Measurements from ENCODE around the gene PLCB1.

The PLCB1 gene

GRCh38 chr20:8924539-8924938, 792.5 kb downstream of the PLCB1 start:
- no peak overlapping the region for H4K91ac ChIP-seq (ENCODE audit: low read depth, low read length)

DNA sequence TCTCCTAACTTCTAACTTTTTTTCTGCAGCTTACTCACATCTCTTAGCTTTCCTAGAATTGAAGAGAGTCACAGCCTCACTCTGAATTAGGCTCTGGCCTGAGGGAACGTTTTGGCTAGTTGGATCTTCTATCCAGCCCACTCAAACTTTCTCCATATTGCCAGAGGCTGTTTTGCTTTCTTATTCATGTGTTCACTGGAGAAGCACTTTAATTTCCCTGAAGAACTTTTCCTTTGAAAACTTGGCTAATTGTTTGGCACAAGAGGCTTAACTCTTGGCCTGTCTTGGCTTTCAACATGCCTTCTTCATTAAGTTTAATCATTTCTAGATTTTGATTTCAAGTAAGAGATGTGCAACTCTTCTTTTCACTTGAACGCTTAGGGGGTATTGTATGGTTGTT, 798.7 kb downstream of the PLCB1 start:
- Histone ChIP-seq H3K79me1 (ENCODE audit: low read length) (no peaks in the 10 kb centered on the region), H2BK5ac (ENCODE audit: low read depth, low read length, poor library complexity) (no peak overlapping the region), H3K4ac (ENCODE audit: low read depth, low read length) (no peak overlapping the region), H4K91ac (ENCODE audit: low read depth, low read length) (no peak overlapping the region), H3K14ac (ENCODE audit: low read length) (no peak overlapping the region), H2BK12ac (ENCODE audit: low read length) (no peak overlapping the region), H3K18ac (ENCODE audit: low read length) (no peak overlapping the region), H3K79me2 (ENCODE audit: control insufficient read depth, insufficient read depth, low read length, poor library complexity) (peaks cover 1% of the 10 kb centered on the region), H3K27ac (ENCODE audit: low read depth, low read length) (no peak overlapping the region), H3K4me2 (ENCODE audit: low read length) (no peak overlapping the region), H2BK120ac (ENCODE audit: insufficient read depth, low read length, poor library complexity) (no peak overlapping the region), H3K9ac (ENCODE audit: low read length) (no peak overlapping the region), H3K36me3 (ENCODE audit: control insufficient read depth in 1 of 2, insufficient read depth in 2 of 2, low read length in 2 of 2) (no peaks in the 10 kb centered on the region), H2AFZ (ENCODE audit: insufficient read depth, low read length, poor library complexity) (no peak overlapping the region), H3K27me3 (ENCODE audit: insufficient read depth, low read length) (no peaks in the 10 kb centered on the region), H3K9me3 (ENCODE audit: insufficient read depth, low read depth, low read length) (peaks cover 2% of the 10 kb centered on the region), H3K23ac (ENCODE audit: low read length) (no peak overlapping the region), H3K4me3 (ENCODE audit: low read depth, low read length) (no peak overlapping the region), H2AK5ac (ENCODE audit: low read length) (no peak overlapping the region), H4K12ac (ENCODE audit: low read depth, low read length) (no peak overlapping the region), H4K8ac (ENCODE audit: low read depth, low read length) (no peak overlapping the region), H3K4me1 (ENCODE audit: control insufficient read depth in 1 of 2, insufficient read depth in 2 of 2, low read length in 2 of 2) (no peaks in the 10 kb centered on the region)
- DNase-seq: no peak
- WGBS (ENCODE audit: extremely low coverage, insufficient coverage, insufficient read length): no CpG with 5 or more reads among the region's 2 CpGs

More at GRCh38 chr20:8924539-8924938, 792.5 kb downstream of the PLCB1 start:
- no CpG with 5 or more reads among the region's 2 CpGs for WGBS (ENCODE audit: extremely low coverage, insufficient coverage, insufficient read length)
- Histone ChIP-seq H3K79me1 (ENCODE audit: low read length) (no peaks in the 10 kb centered on the region), H3K4me1 (ENCODE audit: control insufficient read depth in 1 of 2, insufficient read depth in 2 of 2, low read length in 2 of 2) (no peaks in the 10 kb centered on the region), H4K12ac (ENCODE audit: low read depth, low read length) (no peak overlapping the region), H3K14ac (ENCODE audit: low read length) (no peak overlapping the region), H2BK12ac (ENCODE audit: low read length) (no peak overlapping the region), H3K4ac (ENCODE audit: low read depth, low read length) (no peak overlapping the region), H3K27ac (ENCODE audit: low read depth, low read length) (no peak overlapping the region), H2AFZ (ENCODE audit: insufficient read depth, low read length, poor library complexity) (no peak overlapping the region), H3K18ac (ENCODE audit: low read length) (no peak overlapping the region), H3K9me3 (ENCODE audit: insufficient read depth, low read depth, low read length) (no peaks in the 10 kb centered on the region), H2BK5ac (ENCODE audit: low read depth, low read length, poor library complexity) (no peak overlapping the region), H4K8ac (ENCODE audit: low read depth, low read length) (no peak overlapping the region), H3K27me3 (ENCODE audit: insufficient read depth, low read length) (no peaks in the 10 kb centered on the region), H3K4me3 (ENCODE audit: low read depth, low read length) (no peak overlapping the region), H3K79me2 (ENCODE audit: control insufficient read depth, insufficient read depth, low read length, poor library complexity) (no peaks in the 10 kb centered on the region), H2AK5ac (ENCODE audit: low read length) (no peak overlapping the region), H3K36me3 (ENCODE audit: control insufficient read depth in 1 of 2, insufficient read depth in 2 of 2, low read length in 2 of 2) (no peaks in the 10 kb centered on the region), H3K9ac (ENCODE audit: low read length) (no peak overlapping the region), H2BK120ac (ENCODE audit: insufficient read depth, low read length, poor library complexity) (no peak overlapping the region), H3K4me2 (ENCODE audit: low read length) (no peak overlapping the region), H3K23ac (ENCODE audit: low read length) (no peak overlapping the region)
- no peak for DNase-seq

GRCh38 chr20:8932192-8933165, 800.4 kb downstream of the PLCB1 start:
- no peak overlapping the region for H3K14ac ChIP-seq (ENCODE audit: low read length)
- H2AK5ac ChIP-seq (ENCODE audit: low read length): no peak overlapping the region
- H3K27me3 ChIP-seq (ENCODE audit: insufficient read depth, low read length): no peaks in the 10 kb centered on the region

GRCh38 chr20:8933381-8933807, 801.3 kb downstream of the PLCB1 start:
- Histone ChIP-seq H3K9me3 (ENCODE audit: insufficient read depth, low read depth, low read length) (peaks cover 2% of the 10 kb centered on the region), H3K18ac (ENCODE audit: low read length) (no peak overlapping the region), H2BK12ac (ENCODE audit: low read length) (no peak overlapping the region), H2AFZ (ENCODE audit: insufficient read depth, low read length, poor library complexity) (no peak overlapping the region), H3K4ac (ENCODE audit: low read depth, low read length) (no peak overlapping the region), H3K9ac (ENCODE audit: low read length) (no peak overlapping the region), H3K14ac (ENCODE audit: low read length) (no peak overlapping the region), H2BK120ac (ENCODE audit: insufficient read depth, low read length, poor library complexity) (no peak overlapping the region), H2AK5ac (ENCODE audit: low read length) (no peak overlapping the region), H3K4me1 (ENCODE audit: control insufficient read depth in 1 of 2, insufficient read depth in 2 of 2, low read length in 2 of 2) (no peaks in the 10 kb centered on the region), H3K27ac (ENCODE audit: low read depth, low read length) (no peak overlapping the region), H3K4me2 (ENCODE audit: low read length) (no peak overlapping the region), H3K79me2 (ENCODE audit: control insufficient read depth, insufficient read depth, low read length, poor library complexity) (peaks cover 1% of the 10 kb centered on the region), H4K91ac (ENCODE audit: low read depth, low read length) (no peak overlapping the region), H3K79me1 (ENCODE audit: low read length) (no peaks in the 10 kb centered on the region), H3K23ac (ENCODE audit: low read length) (no peak overlapping the region), H3K36me3 (ENCODE audit: control insufficient read depth in 1 of 2, insufficient read depth in 2 of 2, low read length in 2 of 2) (no peaks in the 10 kb centered on the region), H4K8ac (ENCODE audit: low read depth, low read length) (no peak overlapping the region), H3K27me3 (ENCODE audit: insufficient read depth, low read length) (no peaks in the 10 kb centered on the region), H2BK5ac (ENCODE audit: low read depth, low read length, poor library complexity) (no peak overlapping the region), H4K12ac (ENCODE audit: low read depth, low read length) (no peak overlapping the region), H3K4me3 (ENCODE audit: low read depth, low read length) (no peak overlapping the region)
- WGBS (ENCODE audit: extremely low coverage, insufficient coverage, insufficient read length): no CpG with 5 or more reads among the region's 1 CpG
- no peak for DNase-seq

More at GRCh38 chr20:8932192-8933165, 800.4 kb downstream of the PLCB1 start:
- H3K4me1 ChIP-seq (ENCODE audit: control insufficient read depth in 1 of 2, insufficient read depth in 2 of 2, low read length in 2 of 2): no peaks in the 10 kb centered on the region
- H3K9me3 ChIP-seq (ENCODE audit: insufficient read depth, low read depth, low read length): peaks cover 2% of the 10 kb centered on the region
- peaks cover 1% of the 10 kb centered on the region for H3K79me2 ChIP-seq (ENCODE audit: control insufficient read depth, insufficient read depth, low read length, poor library complexity)
- no peak overlapping the region for H3K4me2 ChIP-seq (ENCODE audit: low read length)
- H2BK5ac ChIP-seq (ENCODE audit: low read depth, low read length, poor library complexity): no peak overlapping the region
- DNase-seq: no peak
- no peaks in the 10 kb centered on the region for H3K36me3 ChIP-seq (ENCODE audit: control insufficient read depth in 1 of 2, insufficient read depth in 2 of 2, low read length in 2 of 2)
- H2BK12ac ChIP-seq (ENCODE audit: low read length): no peak overlapping the region
- H4K12ac ChIP-seq (ENCODE audit: low read depth, low read length): no peak overlapping the region
- H2AFZ ChIP-seq (ENCODE audit: insufficient read depth, low read length, poor library complexity): no peak overlapping the region
- H3K9ac ChIP-seq (ENCODE audit: low read length): no peak overlapping the region
- no peak overlapping the region for H2BK120ac ChIP-seq (ENCODE audit: insufficient read depth, low read length, poor library complexity)
- H3K4ac ChIP-seq (ENCODE audit: low read depth, low read length): no peak overlapping the region
- no CpG with 5 or more reads among the region's 3 CpGs for WGBS (ENCODE audit: extremely low coverage, insufficient coverage, insufficient read length)
- H3K27ac ChIP-seq (ENCODE audit: low read depth, low read length): no peak overlapping the region
- no peak overlapping the region for H4K91ac ChIP-seq (ENCODE audit: low read depth, low read length)
- no peak overlapping the region for H3K23ac ChIP-seq (ENCODE audit: low read length)
- H3K18ac ChIP-seq (ENCODE audit: low read length): no peak overlapping the region
- no peak overlapping the region for H3K4me3 ChIP-seq (ENCODE audit: low read depth, low read length)
- H3K79me1 ChIP-seq (ENCODE audit: low read length): no peaks in the 10 kb centered on the region
- H4K8ac ChIP-seq (ENCODE audit: low read depth, low read length): no peak overlapping the region

Measured in trophoblast cell (in vitro differentiated cells and primary cell).